Muscle of leg (tissue), 16 donors: ENCODE results near the gene SLC5A3. TPM values are rescaled to one million over a fixed set of nuclear protein-coding genes. Genes with fewer than 3 reads are reported as not detected.

Experiments
- DNase-seq: peaks from one replicate; pipeline ENCODE4 v3.0.0; 2013
- H3K27ac ChIP-seq: one replicate; pipeline ENCODE4 v1.5.1; 2013; ENCODE audit warnings: mild to moderate bottlenecking, low read length, control low read depth
- H3K27me3 ChIP-seq: one replicate; pipeline ENCODE4 v1.6.1; 2013; ENCODE audit warnings: low read length; ENCODE audit not compliant: control insufficient read depth, insufficient read depth
- H3K36me3 ChIP-seq: one replicate; pipeline ENCODE4 v1.6.1; 2013; ENCODE audit warnings: low read length; ENCODE audit not compliant: control insufficient read depth, insufficient read depth
- H3K4me1 ChIP-seq: one replicate; pipeline ENCODE4 v1.6.1; 2013; ENCODE audit warnings: low read length; ENCODE audit not compliant: control insufficient read depth, insufficient read depth
- H3K4me3 ChIP-seq: one replicate; pipeline ENCODE4 v1.5.1; 2013; ENCODE audit warnings: low read length, control low read depth
- H3K9me3 ChIP-seq: replicated peaks from 2 replicates; pipeline ENCODE4 v1.6.1; 2013; ENCODE audit warnings: low read depth, low read length; ENCODE audit not compliant: control insufficient read depth
- WGBS: methylation state at CpG from one replicate; pipeline ENCODE4 v1.1.5; 2013; ENCODE audit warnings: missing lambda C conversion rate; ENCODE audit not compliant: insufficient coverage; 5-methylcytosine and 5-hydroxymethylcytosine counted together
- long read RNA-seq, 11 donors: transcript quantifications; one replicate each; lab custom pipeline, GENCODE V29; 2026
- polyA plus RNA-seq, 8 donors: library from polyadenylated mRNA; unstranded; fragments of 120-200 nt; gene quantifications; one replicate each; pipeline versions ENCODE4 v1.2.1 to v1.2.3, GENCODE V29; 2013; ENCODE audit warnings: inconsistent platforms in 1 of 8, low replicate concordance in 1 of 8; ENCODE audit not compliant: insufficient read length in 8 of 8, insufficient read depth in 1 of 8
- total RNA-seq: library from RNA; stranded (reverse); fragments of 120-200 nt; gene quantifications from one replicate; pipeline ENCODE4 v1.2.4, GENCODE V29; 2013

The SLC5A3 gene
- 9.4 TPM for total RNA-seq
- 1 to 10 TPM; 4.8 to 7.4 (median 5.8) TPM for polyA plus RNA-seq
- long read RNA-seq, donor 1, full-length matches to known transcripts, result 2 of 2 reads
- long read RNA-seq, donor 1, partial matches to known transcripts, result 0 of 2 reads
- long read RNA-seq, donor 1, other reads (novel, unspliced or antisense), result 0 of 2 reads
- long read RNA-seq, donor 2, result 0 reads
- long read RNA-seq, donor 3, full-length matches to known transcripts, result 3 of 3 reads
- long read RNA-seq, donor 3, partial matches to known transcripts, result 0 of 3 reads
- long read RNA-seq, donor 3, other reads (novel, unspliced or antisense), result 0 of 3 reads
- long read RNA-seq, donor 4, full-length matches to known transcripts, result 3 of 3 reads
- long read RNA-seq, donor 4, partial matches to known transcripts, result 0 of 3 reads
- long read RNA-seq, donor 4, other reads (novel, unspliced or antisense), result 0 of 3 reads
- long read RNA-seq, donor 5, full-length matches to known transcripts, result 5 of 5 reads
- long read RNA-seq, donor 5, partial matches to known transcripts, result 0 of 5 reads
- long read RNA-seq, donor 5, other reads (novel, unspliced or antisense), result 0 of 5 reads
- long read RNA-seq, donor 6, full-length matches to known transcripts, result 1 of 1 reads
- long read RNA-seq, donor 6, partial matches to known transcripts, result 0 of 1 reads
- long read RNA-seq, donor 6, other reads (novel, unspliced or antisense), result 0 of 1 reads
- long read RNA-seq, donor 7, full-length matches to known transcripts, result 3 of 3 reads
- long read RNA-seq, donor 7, partial matches to known transcripts, result 0 of 3 reads
- long read RNA-seq, donor 7, other reads (novel, unspliced or antisense), result 0 of 3 reads
- long read RNA-seq, donor 8, full-length matches to known transcripts, result 3 of 3 reads
- long read RNA-seq, donor 8, partial matches to known transcripts, result 0 of 3 reads
- long read RNA-seq, donor 8, other reads (novel, unspliced or antisense), result 0 of 3 reads
- long read RNA-seq, donor 9, full-length matches to known transcripts, result 5 of 5 reads
- long read RNA-seq, donor 9, partial matches to known transcripts, result 0 of 5 reads
- long read RNA-seq, donor 9, other reads (novel, unspliced or antisense), result 0 of 5 reads
- long read RNA-seq, donor 10, full-length matches to known transcripts, result 1 of 1 reads
- long read RNA-seq, donor 10, partial matches to known transcripts, result 0 of 1 reads
- long read RNA-seq, donor 10, other reads (novel, unspliced or antisense), result 0 of 1 reads
- long read RNA-seq, donor 11, result 0 reads

DNA sequence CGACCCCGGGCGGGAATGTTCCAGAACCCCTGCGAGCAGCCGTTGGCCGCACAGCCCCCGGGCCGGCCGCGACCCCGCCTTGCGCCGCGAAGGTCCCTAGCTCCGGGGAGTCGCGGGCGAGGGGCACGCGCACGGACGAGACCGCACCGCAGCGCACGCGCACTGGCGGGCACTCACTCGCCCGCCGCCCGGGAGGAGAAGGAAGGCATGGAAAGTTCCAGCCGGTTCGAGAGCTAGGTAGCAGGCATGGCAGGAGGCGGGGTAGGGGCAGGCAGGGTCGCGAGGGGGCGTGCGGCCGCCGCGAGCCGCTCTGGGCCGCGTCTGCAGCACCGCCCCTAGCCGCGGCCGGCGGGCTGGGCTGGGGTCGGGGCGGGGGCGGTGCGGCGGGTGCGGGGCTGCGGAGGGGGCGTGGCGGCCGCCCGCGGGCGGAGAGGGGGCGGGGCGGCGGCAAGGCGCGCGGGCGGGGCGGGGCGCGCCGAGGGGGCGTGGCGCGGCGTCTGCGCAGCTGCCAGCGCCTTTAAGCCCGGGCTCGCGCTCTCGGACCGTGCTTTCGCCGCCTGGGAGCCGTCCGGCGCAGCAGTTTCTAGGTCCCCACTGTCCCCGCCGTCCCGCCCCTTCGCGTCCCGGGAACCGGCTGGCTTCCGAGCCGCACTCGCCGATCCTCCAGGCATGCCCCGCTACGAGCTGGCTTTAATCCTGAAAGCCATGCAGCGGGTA, at the start of gene SLC5A3, which contains the start of gene MRPS6:
Gene SLC5A3, plus strand, starts transcription at position 547 of the 717 bp plus-strand sequence. CDS start 21,621 bp downstream, outside the sequence.
Gene MRPS6, plus strand, starts transcription at position 547 of the 717 bp plus-strand sequence. Its CDS starts 123 bp downstream, at position 670.
- Histone ChIP-seq H3K27me3 (no peaks in the 10 kb centered on the region), H3K4me3 (peak within 1 kb of the TSS; percentile 77), H3K27ac (peak within 1 kb of the TSS; percentile 89), H3K36me3 (no peaks in the 10 kb centered on the region), H3K4me1 (peaks cover 16% of the 10 kb centered on the region), H3K9me3 (no peaks in the 10 kb centered on the region)
- under 1% methylated on average over 92 of the region's 104 CpGs for WGBS
- DNase-seq, result peak; percentile 92

GRCh38 chr21:34023691-34024373, 49.5 kb upstream of the SLC5A3 start:
- Histone ChIP-seq H3K4me1 (peaks cover 10% of the 10 kb centered on the region), H3K36me3 (no peaks in the 10 kb centered on the region), H3K9me3 (peaks cover 4% of the 10 kb centered on the region), H3K27me3 (no peaks in the 10 kb centered on the region), H3K4me3 (no peak overlapping the region), H3K27ac (no peak overlapping the region)
- DNase-seq, result no peak
- 34% methylated on average over 2 of the region's 8 CpGs for WGBS

- no peak for DNase-seq
- Histone ChIP-seq H3K4me3 (no peak overlapping the region), H3K4me1 (peaks cover 10% of the 10 kb centered on the region), H3K36me3 (no peaks in the 10 kb centered on the region), H3K9me3 (peaks cover 4% of the 10 kb centered on the region), H3K27ac (no peak overlapping the region), H3K27me3 (no peaks in the 10 kb centered on the region)
- WGBS, result 93% methylated on average over 2 of the region's 3 CpGs
These were observed 49.0 kb upstream of the SLC5A3 start for GRCh38 chr21:34024374-34024693.

- H3K4me3 ChIP-seq, result no peak overlapping the region
- no peak overlapping the region for H3K27ac ChIP-seq
- no peaks in the 10 kb centered on the region for H3K9me3 ChIP-seq
- 80% methylated on average over 2 of the region's 9 CpGs for WGBS
- H3K27me3 ChIP-seq, result peaks cover 3% of the 10 kb centered on the region
- peaks cover 2% of the 10 kb centered on the region for H3K4me1 ChIP-seq
- no peaks in the 10 kb centered on the region for H3K36me3 ChIP-seq
- no peak for DNase-seq
These were observed 45.5 kb upstream of the SLC5A3 start for GRCh38 chr21:34027721-34028461.

- Histone ChIP-seq H3K27ac (no peak overlapping the region), H3K9me3 (no peaks in the 10 kb centered on the region), H3K4me1 (no peaks in the 10 kb centered on the region), H3K27me3 (peaks cover 3% of the 10 kb centered on the region), H3K4me3 (no peak overlapping the region), H3K36me3 (no peaks in the 10 kb centered on the region)
- peak; percentile 69 for DNase-seq
- WGBS, result 48% methylated on average over 9 of the region's 13 CpGs
These were observed 43.4 kb upstream of the SLC5A3 start for GRCh38 chr21:34029743-34030528.

DNA sequence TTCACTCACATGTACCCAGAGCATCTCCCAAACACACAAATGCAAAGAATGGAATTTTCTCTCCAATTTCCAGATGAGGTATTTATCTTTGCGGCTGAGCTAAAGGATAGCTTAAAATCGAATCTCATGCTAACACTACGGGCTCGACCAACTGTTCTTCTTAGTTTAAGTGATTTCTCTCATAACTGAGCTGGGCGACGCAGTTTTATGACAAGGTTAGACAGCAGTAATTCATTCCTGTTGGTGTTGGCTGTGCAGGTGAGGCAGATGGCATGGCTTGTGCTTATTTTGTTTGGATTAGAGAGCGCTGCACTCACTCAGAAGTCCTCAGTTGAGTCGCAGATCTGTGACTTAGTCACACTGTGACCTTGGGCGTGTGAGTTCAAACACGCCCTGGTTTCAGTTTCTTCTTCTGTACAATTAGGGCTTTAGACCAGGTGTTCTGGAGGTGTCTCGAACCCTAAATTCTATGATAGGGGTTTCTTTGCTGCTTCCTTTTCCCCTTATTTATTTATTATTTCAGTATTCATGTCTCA, 41.5 kb upstream of the SLC5A3 start:
- Histone ChIP-seq H3K4me3 (no peak overlapping the region), H3K9me3 (no peaks in the 10 kb centered on the region), H3K4me1 (no peaks in the 10 kb centered on the region), H3K27ac (no peak overlapping the region), H3K36me3 (no peaks in the 10 kb centered on the region), H3K27me3 (peaks cover 3% of the 10 kb centered on the region)
- 73% methylated on average over 3 of the region's 11 CpGs for WGBS
- no peak for DNase-seq

DNA sequence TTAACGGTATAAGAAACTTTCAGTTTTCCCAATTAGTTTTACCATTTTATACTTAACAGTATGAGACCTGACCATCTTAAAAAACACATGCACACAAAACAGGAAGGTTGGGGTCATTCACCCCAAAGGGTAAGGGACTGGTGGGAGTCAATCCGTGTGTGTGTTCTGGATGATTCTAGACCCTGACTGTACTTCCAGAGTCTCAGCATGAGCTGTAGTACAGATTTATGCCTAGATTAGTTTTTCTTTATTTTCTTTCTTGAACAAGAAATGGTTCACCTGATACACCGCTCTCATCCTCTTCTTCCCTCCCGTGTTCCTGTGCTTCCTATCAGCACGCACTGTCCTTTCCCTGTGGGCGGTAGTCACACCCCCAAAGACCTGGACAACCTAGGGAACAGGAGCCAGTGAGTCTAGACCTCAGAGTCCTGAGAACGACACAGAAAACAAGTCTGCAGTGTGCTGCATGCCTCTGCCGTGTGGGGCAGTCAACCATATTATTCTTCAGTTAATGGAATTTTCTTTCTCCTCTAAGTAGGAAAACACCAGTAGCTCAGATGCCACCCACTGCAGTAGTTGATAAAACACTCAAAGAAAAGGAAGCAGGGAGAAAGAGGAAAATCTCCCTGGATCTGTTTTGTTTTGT, 38.9 kb upstream of the SLC5A3 start:
- H3K27me3 ChIP-seq, result peaks cover 3% of the 10 kb centered on the region
- DNase-seq, result no peak
- H3K9me3 ChIP-seq, result no peaks in the 10 kb centered on the region
- no peaks in the 10 kb centered on the region for H3K36me3 ChIP-seq
- H3K4me1 ChIP-seq, result no peaks in the 10 kb centered on the region
- no peak overlapping the region for H3K4me3 ChIP-seq
- no peak overlapping the region for H3K27ac ChIP-seq
- WGBS, result 80% methylated on average over 2 of the region's 8 CpGs
